HK-2 (cell line): ENCODE measurements around the gene FUNDC1.
"Not testable (repeated sequence)": the region's sequence is repeated elsewhere in the genome, so short reads cannot be mapped to it uniquely, and the experiment has no call there.

Source experiments
- DNase-seq: peaks from one replicate; pipeline ENCODE4 v3.0.0-alpha.2; 2018; ENCODE audit not compliant: unreplicated experiment

The FUNDC1 gene

GRCh38 chrX:44542567-44543325, at the start of gene FUNDC1:
Gene FUNDC1 (minus strand): TSS chrX:44542859. CDS start chrX:44542832, 27 bp downstream.
- peak; percentile 96 for DNase-seq

GRCh38 chrX:44585866-44586265, 43.2 kb upstream of the FUNDC1 start:
- DNase-seq: no peak

GRCh38 chrX:44580466-44580865, 37.8 kb upstream of the FUNDC1 start:
- no peak for DNase-seq

GRCh38 chrX:44572340-44572938, 29.8 kb upstream of the FUNDC1 start:
- no peak for DNase-seq

GRCh38 chrX:44570522-44570921, 27.9 kb upstream of the FUNDC1 start:
- no peak for DNase-seq

- no peak for DNase-seq
Observed at GRCh38 chrX:44569122-44569521, 26.5 kb upstream of the FUNDC1 start.

- DNase-seq: no peak
Observed at GRCh38 chrX:44568196-44568595, 25.5 kb upstream of the FUNDC1 start.

- not testable (repeated sequence) for DNase-seq
Observed at GRCh38 chrX:44561896-44562295, 19.2 kb upstream of the FUNDC1 start.

- DNase-seq: no peak
Observed at GRCh38 chrX:44550563-44550962, 7.9 kb upstream of the FUNDC1 start.

GRCh38 chrX:44545454-44545853, 2.8 kb upstream of the FUNDC1 start:
- DNase-seq: not testable (repeated sequence)

GRCh38 chrX:44544036-44544435, 1.4 kb upstream of the FUNDC1 start:
- no peak for DNase-seq

- DNase-seq: no peak
Observed at GRCh38 chrX:44536198-44536597, 6.5 kb downstream of the FUNDC1 start.

GRCh38 chrX:44529310-44529709, 13.3 kb downstream of the FUNDC1 start:
- no peak for DNase-seq

GRCh38 chrX:44514272-44514671, 28.4 kb downstream of the FUNDC1 start:
- DNase-seq: no peak

- no peak for DNase-seq
Observed at GRCh38 chrX:44507292-44507691, 35.4 kb downstream of the FUNDC1 start.

GRCh38 chrX:44506678-44507077, 36.0 kb downstream of the FUNDC1 start:
- no peak for DNase-seq

GRCh38 chrX:44503560-44503959, 39.1 kb downstream of the FUNDC1 start:
- no peak for DNase-seq

GRCh38 chrX:44495091-44495490, 47.6 kb downstream of the FUNDC1 start:
- no peak for DNase-seq

GRCh38 chrX:44494357-44494756, 48.3 kb downstream of the FUNDC1 start:
- DNase-seq: no peak

GRCh38 chrX:44489515-44489914, 53.1 kb downstream of the FUNDC1 start:
- DNase-seq: no peak

GRCh38 chrX:44484607-44485146, 58.0 kb downstream of the FUNDC1 start:
- DNase-seq: no peak

GRCh38 chrX:44483965-44484606, 58.6 kb downstream of the FUNDC1 start:
- DNase-seq: no peak

- DNase-seq: no peak
Observed at GRCh38 chrX:44482575-44482974, 60.1 kb downstream of the FUNDC1 start.
